Smooth muscle cell (in vitro differentiated cells): Measurements from ENCODE around the gene ZNF761. TPM values are rescaled to one million over a fixed set of nuclear protein-coding genes. Genes with fewer than 3 reads are reported as not detected.

Source experiments
- DNase-seq: peaks from one replicate; lab custom pipeline; 2025; ENCODE audit not compliant: unreplicated experiment; lab: John Stamatoyannopoulos, UW
- H2AFZ ChIP-seq: fragments of 200-600 bp; sonication (generic); 2 replicates; pipeline ENCODE4 v1.6.0; 2016; ENCODE audit warnings: antibody characterized with exemption, low read depth, mild to moderate bottlenecking
- H3F3A ChIP-seq: fragments of 200-600 bp; sonication (generic); 2 replicates; pipeline ENCODE4 v1.6.0; 2017; ENCODE audit warnings: antibody characterized with exemption, low read depth
- H3K27ac ChIP-seq: fragments of 200-600 bp; sonication (generic); 2 replicates; pipeline ENCODE4 v1.5.1; 2016; ENCODE audit warnings: low read depth, mild to moderate bottlenecking
- H3K27me3 ChIP-seq: fragments of 200-600 bp; sonication (generic); 2 replicates; pipeline ENCODE4 v1.6.1; 2016; ENCODE audit warnings: low read depth, mild to moderate bottlenecking
- H3K36me3 ChIP-seq: fragments of 200-600 bp; sonication (generic); 2 replicates; pipeline ENCODE4 v1.5.1; 2016; ENCODE audit warnings: low read depth
- H3K4me1 ChIP-seq: fragments of 200-600 bp; sonication (generic); 2 replicates; pipeline ENCODE4 v1.5.1; 2016; ENCODE audit warnings: low read depth
- H3K4me2 ChIP-seq: fragments of 200-600 bp; sonication (generic); 2 replicates; pipeline ENCODE4 v1.6.0; 2016; ENCODE audit warnings: mild to moderate bottlenecking
- H3K4me3 ChIP-seq: fragments of 200-600 bp; sonication (generic); 2 replicates; pipeline ENCODE4 v1.5.1; 2016; ENCODE audit warnings: mild to moderate bottlenecking
- H3K79me2 ChIP-seq: fragments of 200-600 bp; sonication (generic); 2 replicates; pipeline ENCODE4 v1.6.0; 2016; ENCODE audit warnings: low read depth, mild to moderate bottlenecking
- H3K9ac ChIP-seq: fragments of 200-600 bp; sonication (generic); 2 replicates; pipeline ENCODE4 v1.6.0; 2016; ENCODE audit warnings: low read depth
- H3K9me3 ChIP-seq: fragments of 200-600 bp; sonication (generic); replicated peaks from 2 replicates; pipeline ENCODE4 v1.5.1; 2016; ENCODE audit warnings: low read depth
- H4K20me1 ChIP-seq: fragments of 200-600 bp; sonication (generic); 2 replicates; pipeline ENCODE4 v1.6.0; 2016; ENCODE audit warnings: low read depth
- CTCF ChIP-seq: fragments of 200-600 bp; sonication (generic); IDR thresholded peaks from 2 replicates; pipeline ENCODE4 v1.5.1; 2017; ENCODE audit warnings: borderline replicate concordance, mild to moderate bottlenecking, antibody characterized with exemption; ENCODE audit not compliant: insufficient read depth, poor library complexity, severe bottlenecking
- WGBS: methylation state at CpG from one replicate; pipeline ENCODE4 v1.1.7; 2016; ENCODE audit warnings: low lambda C conversion rate; 5-methylcytosine and 5-hydroxymethylcytosine counted together
- polyA plus RNA-seq: library from polyadenylated mRNA; unstranded; fragments of >200 nt; fragmentation: Nextera tagmentation; extraction: Ambion mirVana; gene quantifications from 2 replicates; pipeline ENCODE4 v1.2.1, GENCODE V29; 2016
- total RNA-seq: library from RNA; depleted of rRNA; stranded (reverse); fragments of >200 nt; gene quantifications from 2 replicates; pipeline ENCODE4 v1.2.3, GENCODE V29; 2014

Gene ZNF761
- 14.5 and 24.1 TPM in 2 replicates for total RNA-seq
- 10.4 and 11.0 TPM in 2 replicates for polyA plus RNA-seq

- peak within 1 kb of the TSS; percentile 93 for H3K9ac ChIP-seq
- peak within 1 kb of the TSS; percentile 100 for H3K4me2 ChIP-seq
- H2AFZ ChIP-seq = peak within 1 kb of the TSS; percentile 86
- H3K36me3 ChIP-seq = no peaks in the 10 kb centered on the region
- DNase-seq = peak; percentile 90
- peaks cover 7% of the 10 kb centered on the region for H4K20me1 ChIP-seq
- WGBS = 1% methylated on average over 32 of the region's 46 CpGs
- peak within 1 kb of the TSS; percentile 78 for H3K4me3 ChIP-seq
- H3K27ac ChIP-seq = peak within 1 kb of the TSS; percentile 90
- no peaks in the 10 kb centered on the region for H3K9me3 ChIP-seq
- no peaks in the 10 kb centered on the region for H3K27me3 ChIP-seq
- H3F3A ChIP-seq = no peaks in the 10 kb centered on the region
- H3K4me1 ChIP-seq = peaks cover 13% of the 10 kb centered on the region
- TF ChIP-seq CTCF = peak; percentile 21
- peaks cover 34% of the 10 kb centered on the region for H3K79me2 ChIP-seq
Observed at GRCh38 chr19:53431399-53432087, at the start of gene ZNF761. TSS of gene ZNF761 (plus strand) at chr19:53431984. CDS start at chr19:53447269, 15,285 bp downstream.

- no peak for TF ChIP-seq CTCF
- Histone ChIP-seq H3K4me3 (no peak overlapping the region), H3K4me1 (no peaks in the 10 kb centered on the region), H3K27ac (no peak overlapping the region), H3K9ac (no peak overlapping the region), H3K9me3 (peaks cover 12% of the 10 kb centered on the region), H3K4me2 (peak overlapping the region; percentile 59), H2AFZ (no peak overlapping the region), H4K20me1 (no peaks in the 10 kb centered on the region), H3K79me2 (no peaks in the 10 kb centered on the region), H3K27me3 (no peaks in the 10 kb centered on the region), H3K36me3 (peaks cover 17% of the 10 kb centered on the region), H3F3A (no peaks in the 10 kb centered on the region)
- DNase-seq = no peak
- 33% methylated on average over 3 of the region's 3 CpGs for WGBS
Observed at GRCh38 chr19:53388168-53388567, 43.6 kb upstream of the ZNF761 start.

GRCh38 chr19:53388904-53389303, 42.9 kb upstream of the ZNF761 start:
- no peaks in the 10 kb centered on the region for H3K4me1 ChIP-seq
- DNase-seq = no peak
- H3F3A ChIP-seq = peaks cover under 1% of the 10 kb centered on the region
- no peak overlapping the region for H3K27ac ChIP-seq
- no peak overlapping the region for H3K4me2 ChIP-seq
- 94% methylated on average over 5 of the region's 5 CpGs for WGBS
- peaks cover 9% of the 10 kb centered on the region for H3K9me3 ChIP-seq
- no peaks in the 10 kb centered on the region for H3K79me2 ChIP-seq
- H3K27me3 ChIP-seq = no peaks in the 10 kb centered on the region
- no peaks in the 10 kb centered on the region for H4K20me1 ChIP-seq
- peaks cover 16% of the 10 kb centered on the region for H3K36me3 ChIP-seq
- no peak overlapping the region for H3K9ac ChIP-seq
- no peak overlapping the region for H3K4me3 ChIP-seq
- no peak overlapping the region for H2AFZ ChIP-seq
- no peak for TF ChIP-seq CTCF

- H4K20me1 ChIP-seq = no peaks in the 10 kb centered on the region
- no peak overlapping the region for H3K27ac ChIP-seq
- peaks cover 6% of the 10 kb centered on the region for H3F3A ChIP-seq
- peaks cover 10% of the 10 kb centered on the region for H3K36me3 ChIP-seq
- no peaks in the 10 kb centered on the region for H3K79me2 ChIP-seq
- H3K4me2 ChIP-seq = no peak overlapping the region
- no peak overlapping the region for H3K4me3 ChIP-seq
- H2AFZ ChIP-seq = no peak overlapping the region
- H3K4me1 ChIP-seq = peaks cover 5% of the 10 kb centered on the region
- no peak for TF ChIP-seq CTCF
- H3K9ac ChIP-seq = no peak overlapping the region
- DNase-seq = no peak
- 95% methylated on average over 8 of the region's 8 CpGs for WGBS
- H3K27me3 ChIP-seq = no peaks in the 10 kb centered on the region
- H3K9me3 ChIP-seq = peaks cover 6% of the 10 kb centered on the region
Observed at GRCh38 chr19:53389571-53389970, 42.2 kb upstream of the ZNF761 start.
